ENCODE measurements around the gene ITGB5. TPM values are rescaled to one million over a fixed set of nuclear protein-coding genes. Genes with fewer than 3 reads are reported as not detected.

ITGB5 gene
- total RNA-seq, 1 experiment from 2014 or later: 225 TPM

DNA sequence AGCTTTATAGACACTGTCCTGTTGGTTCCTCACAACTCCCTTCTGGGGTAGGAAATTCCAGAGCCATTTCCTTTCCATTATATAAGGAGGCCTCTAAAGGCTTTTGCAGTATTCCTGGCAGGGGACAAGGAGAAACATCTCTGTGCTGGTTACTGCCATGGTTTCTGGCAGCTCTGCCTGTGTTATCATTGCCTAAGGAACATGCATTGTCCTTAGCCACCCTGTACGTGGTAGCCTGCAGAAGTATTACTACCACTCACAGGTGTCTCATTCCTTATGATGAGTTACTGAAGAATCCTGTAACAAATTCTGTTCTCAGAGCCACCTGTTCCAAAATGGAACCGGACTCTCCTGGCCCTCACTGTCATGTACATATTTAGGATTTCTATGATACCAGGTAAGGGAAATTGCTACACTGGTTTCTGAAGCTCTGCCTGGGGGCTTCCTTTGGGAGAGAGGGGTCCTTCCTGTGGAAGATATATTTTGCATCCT, 98.9 kb downstream of the ITGB5 start:
- TF ChIP-seq, protein P1, sequence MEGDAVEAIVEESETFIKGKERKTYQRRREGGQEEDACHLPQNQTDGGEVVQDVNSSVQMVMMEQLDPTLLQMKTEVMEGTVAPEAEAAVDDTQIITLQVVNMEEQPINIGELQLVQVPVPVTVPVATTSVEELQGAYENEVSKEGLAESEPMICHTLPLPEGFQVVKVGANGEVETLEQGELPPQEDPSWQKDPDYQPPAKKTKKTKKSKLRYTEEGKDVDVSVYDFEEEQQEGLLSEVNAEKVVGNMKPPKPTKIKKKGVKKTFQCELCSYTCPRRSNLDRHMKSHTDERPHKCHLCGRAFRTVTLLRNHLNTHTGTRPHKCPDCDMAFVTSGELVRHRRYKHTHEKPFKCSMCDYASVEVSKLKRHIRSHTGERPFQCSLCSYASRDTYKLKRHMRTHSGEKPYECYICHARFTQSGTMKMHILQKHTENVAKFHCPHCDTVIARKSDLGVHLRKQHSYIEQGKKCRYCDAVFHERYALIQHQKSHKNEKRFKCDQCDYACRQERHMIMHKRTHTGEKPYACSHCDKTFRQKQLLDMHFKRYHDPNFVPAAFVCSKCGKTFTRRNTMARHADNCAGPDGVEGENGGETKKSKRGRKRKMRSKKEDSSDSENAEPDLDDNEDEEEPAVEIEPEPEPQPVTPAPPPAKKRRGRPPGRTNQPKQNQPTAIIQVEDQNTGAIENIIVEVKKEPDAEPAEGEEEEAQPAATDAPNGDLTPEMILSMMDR (IDR thresholded peaks at IDR 0.05; ENCODE audit: unreplicated experiment): no peak
- no peak overlapping the region for H3K27ac Mint-ChIP-seq (ENCODE audit: unreplicated experiment)

DNA sequence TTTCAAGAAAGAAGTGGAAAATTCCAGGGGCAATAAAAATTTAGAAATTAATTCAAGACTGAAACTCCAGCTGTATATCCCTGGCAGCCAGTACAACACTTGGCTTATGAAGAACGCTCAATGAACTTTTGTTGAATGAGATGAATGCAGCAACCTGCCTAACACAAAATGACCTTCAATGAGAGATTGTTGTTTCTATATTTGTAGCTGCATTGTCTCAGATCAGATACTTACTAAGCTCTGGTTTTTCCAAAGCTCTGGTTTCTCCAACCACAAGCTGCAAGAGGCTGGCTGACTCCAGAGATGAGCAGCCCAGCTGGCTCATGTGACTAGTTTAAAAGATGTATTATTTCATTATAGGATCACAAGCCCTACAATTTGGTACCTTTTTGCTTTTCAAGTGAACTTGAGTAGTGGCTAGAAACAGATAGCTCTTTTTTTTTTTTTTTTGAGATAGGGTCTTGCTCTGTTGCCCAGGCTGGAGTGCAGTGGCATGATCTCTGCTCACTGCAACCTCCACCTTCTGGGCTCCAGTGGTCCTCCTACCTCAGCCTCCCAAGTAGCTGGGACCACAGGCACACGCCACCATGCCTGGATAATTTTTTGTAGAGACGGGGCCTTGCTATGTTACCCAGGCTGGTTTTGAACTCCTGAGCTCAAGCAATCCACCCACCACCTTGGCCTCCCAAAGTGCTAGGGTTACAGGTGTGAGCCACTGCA, 99.5 kb downstream of the ITGB5 start:
- peaks cover 12% of the 10 kb centered on the region for H3K4me1 Mint-ChIP-seq (ENCODE audit: low read depth, unreplicated experiment)
- no TSS peak for BruUV-seq (replicated peaks)

More for the DNA sequence above, 98.9 kb downstream of the ITGB5 start:
- peaks cover 16% of the 10 kb centered on the region for H3K36me3 Mint-ChIP-seq (ENCODE audit: insufficient read depth, unreplicated experiment)
- H3K4me1 Mint-ChIP-seq (ENCODE audit: low read depth, unreplicated experiment): peaks cover 15% of the 10 kb centered on the region
- no peak overlapping the region for H3K4me3 Mint-ChIP-seq (ENCODE audit: low read depth, unreplicated experiment)
- no peak for DNase-seq
- BruUV-seq (replicated peaks): no TSS peak
- no peaks in the 10 kb centered on the region for H3K9me3 Mint-ChIP-seq (ENCODE audit: low read depth, unreplicated experiment)
- CTCF ChIA-PET: interaction anchor here (0.9 to 3.3 kb wide), 5 partner anchors 36 to 123 kb away, joined by 3 to 69 read pairs (median 8); no protein-coding TSS in a partner anchor
- intact Hi-C loops (cut with micrococcal nuclease; ENCODE audit: unreplicated experiment): loop anchor here (2.0 kb wide), 1 partner anchor 47 kb away; no protein-coding TSS in a partner anchor
- no peaks in the 10 kb centered on the region for H3K27me3 Mint-ChIP-seq (ENCODE audit: unreplicated experiment)

DNA sequence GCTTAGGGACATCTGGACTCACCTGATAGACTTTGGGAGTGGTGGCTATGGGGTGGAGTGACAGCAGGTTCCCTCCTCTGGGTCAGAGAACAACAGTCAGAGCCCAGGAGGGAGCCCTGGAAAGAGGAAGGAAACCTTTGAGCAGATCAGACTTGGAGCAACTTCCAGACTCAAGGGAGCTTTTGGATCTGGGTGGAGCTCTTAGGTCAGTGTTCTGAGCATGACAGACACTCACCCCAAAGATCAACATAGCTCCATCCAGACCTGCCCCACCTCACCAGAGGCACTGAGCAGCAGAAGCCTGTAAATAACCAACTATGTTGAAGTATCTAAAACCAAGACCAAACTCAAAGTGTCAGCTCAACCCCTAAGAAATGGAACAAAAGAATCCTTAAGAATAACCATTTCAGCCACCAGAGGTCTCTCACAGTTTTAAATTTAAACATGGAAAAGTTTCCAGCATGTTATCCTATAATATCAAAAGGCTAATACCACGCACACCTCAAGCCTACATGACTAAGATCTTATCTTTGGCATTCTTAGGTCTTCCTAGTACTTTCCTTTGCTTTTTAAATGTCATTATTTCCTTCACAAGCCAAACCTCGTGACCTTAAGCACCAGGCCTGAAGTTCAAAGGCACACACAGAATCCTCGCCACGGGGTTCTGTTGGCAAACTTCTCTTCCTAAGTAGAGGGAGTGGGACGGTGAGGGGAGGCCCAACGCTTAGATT, 100.5 kb downstream of the ITGB5 start:
- no TSS peak for BruUV-seq (replicated peaks)
- peak; percentile 8 for DNase-seq
- intact Hi-C loops (cut with micrococcal nuclease; ENCODE audit: unreplicated experiment): loop anchor here (1.0 to 2.0 kb wide), 2 partner anchors 100 to 115 kb away; partner anchors contain the start of gene ITGB5
- Mint-ChIP-seq H3K27me3 (ENCODE audit: unreplicated experiment) (no peaks in the 10 kb centered on the region), H3K4me1 (ENCODE audit: low read depth, unreplicated experiment) (peaks cover 12% of the 10 kb centered on the region), H3K9me3 (ENCODE audit: low read depth, unreplicated experiment) (no peaks in the 10 kb centered on the region), H3K36me3 (ENCODE audit: insufficient read depth, unreplicated experiment) (peaks cover 14% of the 10 kb centered on the region), H3K27ac (ENCODE audit: unreplicated experiment) (peak overlapping the region; percentile 8), H3K4me3 (ENCODE audit: low read depth, unreplicated experiment) (no peak overlapping the region)
- CTCF ChIA-PET: interaction anchor here (0.6 to 3.3 kb wide), 15 partner anchors 9 to 142 kb away, joined by 3 to 69 read pairs (median 4); partner anchors contain the start of gene ITGB5
- TF ChIP-seq, protein P1 (IDR thresholded peaks at IDR 0.05; ENCODE audit: unreplicated experiment): no peak

More for the DNA sequence above, 99.5 kb downstream of the ITGB5 start:
- Mint-ChIP-seq H3K4me3 (ENCODE audit: low read depth, unreplicated experiment) (no peak overlapping the region), H3K27me3 (ENCODE audit: unreplicated experiment) (no peaks in the 10 kb centered on the region), H3K36me3 (ENCODE audit: insufficient read depth, unreplicated experiment) (peaks cover 11% of the 10 kb centered on the region), H3K9me3 (ENCODE audit: low read depth, unreplicated experiment) (no peaks in the 10 kb centered on the region), H3K27ac (ENCODE audit: unreplicated experiment) (no peak overlapping the region)
- CTCF ChIA-PET: interaction anchor here (0.6 to 3.3 kb wide), 12 partner anchors 9 to 123 kb away, joined by 3 to 69 read pairs (median 6); partner anchors contain the start of gene ITGB5
- no peak for DNase-seq
- intact Hi-C loops (cut with micrococcal nuclease; ENCODE audit: unreplicated experiment): loop anchor here (2.0 kb wide), 2 partner anchors 47 to 99 kb away; partner anchors contain the start of gene ITGB5
- TF ChIP-seq, protein P1 (IDR thresholded peaks at IDR 0.05; ENCODE audit: unreplicated experiment): no peak

DNA sequence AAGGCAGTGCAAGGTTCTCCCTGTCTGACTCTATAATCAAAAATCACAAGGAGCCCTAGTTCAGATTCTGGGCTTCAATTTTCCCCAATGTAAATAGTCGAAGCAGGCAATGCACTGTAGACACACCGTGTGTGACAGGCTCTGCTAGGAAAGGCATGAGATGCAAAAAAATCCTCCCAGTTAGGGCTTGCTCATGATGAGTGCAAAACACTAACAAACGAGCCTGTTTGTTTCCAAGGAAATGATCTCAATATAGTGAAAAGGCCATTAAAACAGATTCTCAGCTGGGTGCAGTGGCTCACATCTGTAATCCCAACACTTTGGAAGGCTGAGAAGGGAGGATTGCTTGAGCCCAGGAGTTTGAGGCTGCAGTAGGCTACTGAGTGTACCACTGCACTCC, 101.2 kb downstream of the ITGB5 start:
- Mint-ChIP-seq H3K9me3 (ENCODE audit: low read depth, unreplicated experiment) (no peaks in the 10 kb centered on the region), H3K27me3 (ENCODE audit: unreplicated experiment) (no peaks in the 10 kb centered on the region), H3K4me1 (ENCODE audit: low read depth, unreplicated experiment) (peaks cover 12% of the 10 kb centered on the region), H3K4me3 (ENCODE audit: low read depth, unreplicated experiment) (no peak overlapping the region), H3K27ac (ENCODE audit: unreplicated experiment) (no peak overlapping the region), H3K36me3 (ENCODE audit: insufficient read depth, unreplicated experiment) (peaks cover 11% of the 10 kb centered on the region)
- TF ChIP-seq, protein P1 (IDR thresholded peaks at IDR 0.05; ENCODE audit: unreplicated experiment): no peak
- CTCF ChIA-PET: interaction anchor here (0.7 to 3.3 kb wide), 12 partner anchors 12 to 143 kb away, joined by 3 to 69 read pairs (median 5); partner anchors contain the start of gene ITGB5
- intact Hi-C loops (cut with micrococcal nuclease; ENCODE audit: unreplicated experiment): loop anchor here (1.0 to 2.0 kb wide), 2 partner anchors 101 to 115 kb away; partner anchors contain the start of gene ITGB5
- DNase-seq: no peak
- no TSS peak for BruUV-seq (replicated peaks)

All from Calu3 (cell line).